Loucy (cell line): Measurements from ENCODE around the gene TNS3.

Experiments used
- H2AFZ ChIP-seq: fragments of 200-600 bp; sonication (generic); 2 replicates; pipeline ENCODE4 v1.6.0; 2016; ENCODE audit warnings: antibody characterized with exemption, mild to moderate bottlenecking, low read length, moderate library complexity
- H3F3A ChIP-seq: fragments of 200-600 bp; 2 replicates; pipeline ENCODE4 v1.6.0; 2016; ENCODE audit warnings: antibody characterized with exemption, low read depth, mild to moderate bottlenecking
- H3K27me3 ChIP-seq: fragments of 200-600 bp; sonication (generic); 2 replicates; pipeline ENCODE4 v1.6.1; 2014; ENCODE audit warnings: low read length, mild to moderate bottlenecking; ENCODE audit not compliant: insufficient read depth, poor library complexity, severe bottlenecking
- H3K36me3 ChIP-seq: fragments of 200-600 bp; sonication (generic); 2 replicates; pipeline ENCODE4 v1.6.1; 2016; ENCODE audit warnings: low read length; ENCODE audit not compliant: insufficient read depth
- H3K4me1 ChIP-seq: fragments of 200-600 bp; sonication (generic); 2 replicates; pipeline ENCODE4 v1.5.1; 2014; ENCODE audit warnings: low read length, mild to moderate bottlenecking; ENCODE audit not compliant: insufficient read depth, poor library complexity, severe bottlenecking
- H3K4me2 ChIP-seq: fragments of 200-600 bp; sonication (generic); 2 replicates; pipeline ENCODE4 v1.6.0; 2014; ENCODE audit warnings: antibody characterized with exemption, low read length, low read depth, mild to moderate bottlenecking; ENCODE audit not compliant: poor library complexity, severe bottlenecking
- H3K4me3 ChIP-seq: fragments of 200-600 bp; sonication (generic); 2 replicates; pipeline ENCODE4 v1.5.1; 2014; ENCODE audit warnings: low read length, mild to moderate bottlenecking, mixed read lengths; ENCODE audit not compliant: poor library complexity, severe bottlenecking
- H3K79me2 ChIP-seq: fragments of 200-600 bp; sonication (generic); 2 replicates; pipeline ENCODE4 v1.6.1; 2014; ENCODE audit warnings: low read length; ENCODE audit not compliant: insufficient read depth
- H3K9ac ChIP-seq: fragments of 200-600 bp; sonication (generic); 2 replicates; pipeline ENCODE4 v1.6.0; 2014; ENCODE audit warnings: mild to moderate bottlenecking, low read depth, low read length, moderate library complexity; ENCODE audit not compliant: poor library complexity, severe bottlenecking
- H3K9me2 ChIP-seq: fragments of 200-600 bp; sonication (generic); replicated peaks from 2 replicates; pipeline ENCODE4 v1.6.1; 2016; ENCODE audit warnings: low read depth, low read length, mixed read lengths
- H3K9me3 ChIP-seq: fragments of 200-600 bp; sonication (generic); 2 replicates; pipeline ENCODE4 v1.6.1; 2014; ENCODE audit warnings: mild to moderate bottlenecking, antibody characterized with exemption, low read length, low read depth; ENCODE audit not compliant: insufficient read depth
- H4K20me1 ChIP-seq: fragments of 200-600 bp; sonication (generic); 2 replicates; pipeline ENCODE4 v1.6.0; 2014; ENCODE audit warnings: antibody characterized with exemption, low read length, mild to moderate bottlenecking; ENCODE audit not compliant: insufficient read depth, poor library complexity, severe bottlenecking
- EZH2phosphoT487 ChIP-seq: fragments of 200-600 bp; IDR thresholded peaks from 2 replicates; pipeline ENCODE4 v1.6.1; 2018; ENCODE audit warnings: antibody characterized with exemption, mild to moderate bottlenecking, moderate library complexity, borderline replicate concordance
- TF ChIP-seq, protein P1 (sequence below): fragments of 200-600 bp; sonication (generic); conservative IDR thresholded peaks from 2 replicates; pipeline ENCODE4 v1.5.1; 2014; ENCODE audit warnings: mild to moderate bottlenecking, antibody characterized with exemption, low read length

Gene TNS3

DNA sequence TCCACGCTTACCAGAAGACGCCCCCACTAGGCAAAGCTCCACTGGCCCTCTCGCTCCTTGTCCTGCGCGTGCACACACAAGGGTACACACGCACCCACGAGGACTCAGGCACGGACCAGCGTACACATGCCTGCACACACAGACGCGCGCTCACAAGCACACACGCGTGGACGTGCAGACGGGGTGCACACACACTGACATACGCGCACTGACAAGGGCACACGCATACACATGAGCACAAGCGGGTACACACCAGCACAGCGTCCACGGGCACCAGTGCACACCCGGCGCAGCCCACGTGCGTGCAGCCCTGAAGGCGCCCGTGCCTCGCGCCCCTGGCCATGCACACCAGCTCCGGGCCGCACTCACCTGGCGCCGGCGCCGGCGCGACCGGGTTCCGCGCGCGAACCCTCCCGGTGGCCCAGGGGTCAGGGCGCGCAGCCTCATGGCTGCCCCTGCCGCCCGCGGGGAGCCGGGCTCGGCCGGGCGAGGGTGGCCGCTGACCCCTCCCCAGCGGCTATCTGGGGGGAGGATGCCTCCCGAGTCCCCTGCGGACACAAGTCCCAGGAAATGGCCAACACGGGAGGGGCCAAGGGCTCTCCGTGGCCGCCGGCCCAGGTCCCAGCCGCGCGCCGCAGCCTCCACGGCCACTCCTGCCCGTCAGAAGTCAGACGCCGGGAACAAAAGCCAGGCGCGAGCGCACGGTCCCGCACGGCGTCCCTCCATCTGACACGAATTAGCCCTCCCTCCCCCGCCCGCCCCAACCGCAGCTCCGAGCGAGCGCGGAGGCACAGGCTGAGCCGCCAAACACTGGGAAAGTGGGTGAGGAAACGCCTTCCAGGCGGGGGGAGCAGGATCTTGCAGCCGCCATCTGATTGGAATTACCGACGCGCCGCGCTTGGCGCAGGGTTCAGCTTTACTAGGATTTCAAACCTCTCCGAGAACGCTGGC lies 45.0 kb downstream of the TNS3 start:
- Histone ChIP-seq H3K27me3 (no peaks in the 10 kb centered on the region), H3F3A (no peaks in the 10 kb centered on the region), H3K4me2 (no peak overlapping the region), H3K79me2 (no peaks in the 10 kb centered on the region), H3K9ac (no peak overlapping the region), H3K36me3 (no peaks in the 10 kb centered on the region), H3K9me3 (peaks cover 3% of the 10 kb centered on the region; the same call in 1 of the 2 replicates), H2AFZ (no peak overlapping the region), H3K4me1 (no peaks in the 10 kb centered on the region), H3K4me3 (no peak overlapping the region), H4K20me1 (no peaks in the 10 kb centered on the region), H3K9me2 (no peaks in the 10 kb centered on the region)
- no peak for TF ChIP-seq EZH2phosphoT487
- TF ChIP-seq, protein P1, sequence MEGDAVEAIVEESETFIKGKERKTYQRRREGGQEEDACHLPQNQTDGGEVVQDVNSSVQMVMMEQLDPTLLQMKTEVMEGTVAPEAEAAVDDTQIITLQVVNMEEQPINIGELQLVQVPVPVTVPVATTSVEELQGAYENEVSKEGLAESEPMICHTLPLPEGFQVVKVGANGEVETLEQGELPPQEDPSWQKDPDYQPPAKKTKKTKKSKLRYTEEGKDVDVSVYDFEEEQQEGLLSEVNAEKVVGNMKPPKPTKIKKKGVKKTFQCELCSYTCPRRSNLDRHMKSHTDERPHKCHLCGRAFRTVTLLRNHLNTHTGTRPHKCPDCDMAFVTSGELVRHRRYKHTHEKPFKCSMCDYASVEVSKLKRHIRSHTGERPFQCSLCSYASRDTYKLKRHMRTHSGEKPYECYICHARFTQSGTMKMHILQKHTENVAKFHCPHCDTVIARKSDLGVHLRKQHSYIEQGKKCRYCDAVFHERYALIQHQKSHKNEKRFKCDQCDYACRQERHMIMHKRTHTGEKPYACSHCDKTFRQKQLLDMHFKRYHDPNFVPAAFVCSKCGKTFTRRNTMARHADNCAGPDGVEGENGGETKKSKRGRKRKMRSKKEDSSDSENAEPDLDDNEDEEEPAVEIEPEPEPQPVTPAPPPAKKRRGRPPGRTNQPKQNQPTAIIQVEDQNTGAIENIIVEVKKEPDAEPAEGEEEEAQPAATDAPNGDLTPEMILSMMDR: no peak

DNA sequence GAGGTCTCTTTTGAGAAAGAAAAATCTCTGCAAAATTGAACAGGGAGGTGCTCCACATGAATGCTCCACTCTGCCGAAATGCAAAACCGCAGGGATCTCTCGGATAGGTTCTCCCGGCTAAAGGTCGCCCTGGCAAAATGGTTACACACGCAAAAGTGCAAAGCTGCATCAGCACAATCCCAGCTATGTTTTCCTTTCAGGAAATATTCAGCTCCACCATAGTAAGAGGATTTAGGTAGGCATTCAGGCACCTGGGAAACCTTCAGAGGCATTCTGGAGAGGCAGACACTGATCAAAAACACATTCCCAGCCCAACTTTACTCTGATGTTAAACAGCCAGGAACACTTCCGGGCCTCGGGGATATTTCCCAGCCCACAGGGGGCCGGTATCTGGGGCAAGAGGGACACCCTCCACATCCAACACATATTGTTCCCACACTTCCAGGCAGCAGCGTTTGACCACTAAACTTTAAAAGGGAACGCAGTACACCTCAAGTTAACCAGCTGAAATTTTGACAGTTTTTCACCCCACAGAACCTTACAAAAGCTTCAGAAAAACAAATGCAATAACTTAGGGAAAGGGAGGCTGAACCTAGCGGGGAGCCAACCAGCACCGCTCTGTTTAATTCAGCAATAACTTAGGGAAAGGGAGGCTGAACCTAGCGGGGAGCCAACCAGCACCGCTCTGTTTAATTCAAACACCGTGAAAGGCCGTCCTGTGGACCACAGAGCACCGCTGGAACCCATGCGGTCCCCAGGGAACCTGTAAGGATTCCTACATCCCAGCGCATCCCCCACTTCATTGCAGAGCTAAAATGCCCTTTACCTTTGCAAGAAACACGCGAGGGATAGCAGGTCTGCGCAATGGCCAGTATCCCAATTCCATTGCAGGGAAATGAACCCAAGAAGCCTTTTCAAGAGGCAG lies 45.9 kb downstream of the TNS3 start:
- no peaks in the 10 kb centered on the region for H3K4me1 ChIP-seq
- no peak overlapping the region for H3K4me2 ChIP-seq
- H3K9me2 ChIP-seq: no peaks in the 10 kb centered on the region
- TF ChIP-seq, protein P1: no peak
- TF ChIP-seq EZH2phosphoT487: no peak
- no peak overlapping the region for H2AFZ ChIP-seq
- no peaks in the 10 kb centered on the region for H3K79me2 ChIP-seq
- H3K36me3 ChIP-seq: no peaks in the 10 kb centered on the region
- no peaks in the 10 kb centered on the region for H3K27me3 ChIP-seq
- no peak overlapping the region for H3K4me3 ChIP-seq
- no peak overlapping the region for H3K9ac ChIP-seq
- H3K9me3 ChIP-seq: peaks cover 3% of the 10 kb centered on the region; the same call in 1 of the 2 replicates
- H4K20me1 ChIP-seq: no peaks in the 10 kb centered on the region
- H3F3A ChIP-seq: no peaks in the 10 kb centered on the region

DNA sequence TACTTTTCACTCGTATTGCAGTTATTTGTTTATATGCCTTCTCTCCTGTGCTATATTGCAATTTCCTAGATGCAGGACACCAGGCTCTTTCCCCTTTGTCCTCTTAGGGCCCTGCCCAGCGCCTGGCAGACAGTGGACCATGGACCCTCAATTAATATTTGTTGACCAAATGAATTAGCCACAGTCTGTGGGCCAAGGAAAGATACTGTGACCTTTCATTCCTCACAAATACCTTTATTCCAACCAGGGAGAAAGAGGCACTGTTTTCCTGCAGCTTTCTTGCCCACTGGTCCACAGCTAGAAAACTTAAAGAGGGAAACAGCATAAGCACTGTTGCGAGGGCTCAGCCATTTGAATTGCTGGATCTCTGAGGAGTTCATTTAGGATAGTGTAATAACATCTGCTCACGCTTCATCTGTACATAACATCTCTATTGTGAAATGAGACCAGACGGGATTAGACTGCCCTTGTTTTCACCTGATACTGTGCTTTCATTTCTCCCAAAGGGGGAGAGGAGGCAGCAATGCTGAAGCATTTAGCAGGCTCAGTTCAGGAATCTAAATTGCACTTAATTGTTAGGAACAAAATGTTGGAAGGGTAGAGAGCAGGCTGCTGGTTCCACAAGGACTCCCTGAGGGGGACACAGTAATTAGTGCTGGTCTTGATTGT lies 46.7 kb downstream of the TNS3 start:
- no peaks in the 10 kb centered on the region for H3K9me2 ChIP-seq
- no peak overlapping the region for H3K4me2 ChIP-seq
- H3K9me3 ChIP-seq: peaks cover 2% of the 10 kb centered on the region; the same call in 1 of the 2 replicates
- no peak overlapping the region for H3K9ac ChIP-seq
- no peaks in the 10 kb centered on the region for H3K79me2 ChIP-seq
- no peaks in the 10 kb centered on the region for H3K27me3 ChIP-seq
- no peaks in the 10 kb centered on the region for H4K20me1 ChIP-seq
- no peak overlapping the region for H2AFZ ChIP-seq
- H3F3A ChIP-seq: no peaks in the 10 kb centered on the region
- no peak overlapping the region for H3K4me3 ChIP-seq
- TF ChIP-seq, protein P1: no peak
- no peak for TF ChIP-seq EZH2phosphoT487
- no peaks in the 10 kb centered on the region for H3K4me1 ChIP-seq
- H3K36me3 ChIP-seq: no peaks in the 10 kb centered on the region
